Left cardiac atrium (tissue), 4 donors: ENCODE data around the gene PIGL. TPM values are rescaled to one million over a fixed set of nuclear protein-coding genes. Genes with fewer than 3 reads are reported as not detected.
"Not testable (repeated sequence)": the region's sequence is repeated elsewhere in the genome, so short reads cannot be mapped to it uniquely, and the experiment has no call there.

ENCODE experiments used
- ATAC-seq, 2 donors: fragments of 200-7000 bp; cut with Tn5 transposase; one replicate each; pipeline ENCODE4 v1.9.1; 2020; ENCODE audit warnings: mild to moderate bottlenecking in 2 of 2, moderate library complexity in 2 of 2
- DNase-seq: peaks from one replicate; pipeline ENCODE4 v3.0.0-alpha.2; 2020
- intact Hi-C, 2 donors: fragments of 100-400 bp; cut with DNase I; formaldehyde crosslinking; loops; one replicate each; pipeline versions ENCODE4 v1.14.1 to v1.15.1; 2022 to 2023
- total RNA-seq, 2 donors: library from RNA; stranded (reverse); fragmentation: NEBNext Ultra II Directional; extraction: Animal tissue kit (Norgen Biotek cat#: 25700); gene quantifications; one replicate each; pipeline ENCODE4 v1.2.1, GENCODE V29; 2021
- donor health status: DM: no; HTN: yes; CAD: no.
- donor health status: DM: no; HTN: yes; CAD: no; lungs with severe emphysema.
- donor health status: DM: yes; HTN: yes; CAD: no.
- donor health status: Dilated cardiomyopathy.

Gene PIGL
- total RNA-seq, 2 donors from 2014 or later, result 9.7 to 18.0 TPM

GRCh38 chr17:16215273-16215964 lies 1.6 kb upstream of the PIGL start, which contains the start of gene NCOR1:
TSS of gene NCOR1 (minus strand) at chr17:16215534. CDS start at chr17:16194569, 20,965 bp downstream.
- DNase-seq (peak; percentile 96), ATAC-seq (peak; percentile 97 to 98)
- intact Hi-C loops, result no loop called here

- peak; percentile 4 to 7 for ATAC-seq
- intact Hi-C loops, result no loop called here
- DNase-seq, result no peak
These were observed 1.1 kb upstream of the PIGL start for GRCh38 chr17:16215965-16216316.

- intact Hi-C loops, DNase-seq, ATAC-seq: not testable (repeated sequence)
These were observed 539 bp upstream of the PIGL start for GRCh38 chr17:16216341-16217001.

GRCh38 chr17:16222406-16222805 lies 5.4 kb downstream of the PIGL start:
- no peak for DNase-seq
- intact Hi-C loops, result no loop called here
- ATAC-seq, result no peak

- DNase-seq, ATAC-seq, intact Hi-C loops: not testable (repeated sequence)
These were observed 13.0 kb downstream of the PIGL start for GRCh38 chr17:16229912-16230561.

GRCh38 chr17:16232391-16232790 lies 15.4 kb downstream of the PIGL start:
- intact Hi-C loops, result no loop called here
- DNase-seq (no peak), ATAC-seq (no peak)

- DNase-seq (no peak), ATAC-seq (no peak)
- intact Hi-C loops, result no loop called here
These were observed 22.9 kb downstream of the PIGL start for GRCh38 chr17:16239931-16240330.

GRCh38 chr17:16241906-16242399 lies 24.9 kb downstream of the PIGL start:
- DNase-seq (no peak), ATAC-seq (no peak)
- intact Hi-C loops, result no loop called here

- intact Hi-C loops, result no loop called here
- DNase-seq (no peak), ATAC-seq (no peak)
These were observed 26.4 kb downstream of the PIGL start for GRCh38 chr17:16243385-16243784.

- no peak for ATAC-seq
- intact Hi-C loops, result no loop called here
These were observed 27.0 kb downstream of the PIGL start for GRCh38 chr17:16243801-16244567.

GRCh38 chr17:16247586-16247984 lies 30.6 kb downstream of the PIGL start:
- ATAC-seq (no peak), DNase-seq (no peak)
- intact Hi-C loops, result no loop called here

More at GRCh38 chr17:16243801-16244567, 27.0 kb downstream of the PIGL start:
- DNase-seq, result no peak

GRCh38 chr17:16250635-16251034 lies 33.6 kb downstream of the PIGL start:
- ATAC-seq (no peak), DNase-seq (no peak)
- intact Hi-C loops, result no loop called here

GRCh38 chr17:16251043-16251442 lies 34.0 kb downstream of the PIGL start:
- no peak for DNase-seq
- ATAC-seq, result no peak
- intact Hi-C loops, result no loop called here

GRCh38 chr17:16251556-16251955 lies 34.5 kb downstream of the PIGL start:
- DNase-seq (no peak), ATAC-seq (no peak)
- intact Hi-C loops, result no loop called here

- intact Hi-C loops, result no loop called here
- DNase-seq (no peak), ATAC-seq (no peak)
These were observed 37.9 kb downstream of the PIGL start for GRCh38 chr17:16254773-16255400.

GRCh38 chr17:16255481-16255921 lies 38.5 kb downstream of the PIGL start:
- ATAC-seq (peak; percentile 93 to 94), DNase-seq (peak; percentile 61)
- intact Hi-C loops, result no loop called here

- ATAC-seq (no peak), DNase-seq (no peak)
- intact Hi-C loops, result no loop called here
These were observed 41.9 kb downstream of the PIGL start for GRCh38 chr17:16258901-16259300.

GRCh38 chr17:16259926-16260325 lies 42.9 kb downstream of the PIGL start:
- intact Hi-C loops, result no loop called here
- DNase-seq (no peak), ATAC-seq (peak in 1 of 2 donors; percentile 57)

GRCh38 chr17:16261049-16261448 lies 44.0 kb downstream of the PIGL start:
- no peak for DNase-seq
- ATAC-seq, result no peak
- intact Hi-C loops, result no loop called here
